ENCODE data around the gene TRPM2. TPM values are rescaled to one million over a fixed set of nuclear protein-coding genes. Genes with fewer than 3 reads are reported as not detected.
"Not testable (repeated sequence)": the region's sequence is repeated elsewhere in the genome, so short reads cannot be mapped to it uniquely, and the experiment has no call there.

Gene TRPM2
- total RNA-seq, 4 donors from 2014 or later = 0.40 to 6.9 (median 2.5) TPM

GRCh38 chr21:44400791-44401385, 47.5 kb downstream of the TRPM2 start:
- no peak for DNase-seq
- Histone ChIP-seq H3K27ac (no peak overlapping the region), H3K36me3 (no peaks in the 10 kb centered on the region), H3K9me3 (no peaks in the 10 kb centered on the region), H3K4me3 (no peak overlapping the region), H3K27me3 (peaks cover 0 to 8% (median 0%) of the 10 kb centered on the region in 4 donors), H3K4me1 (no peaks in the 10 kb centered on the region)
- 80% methylated on average over 2 of the region's 14 CpGs; no CpG with 5 or more reads in 1 of the 2 donors for WGBS, 2 donors
- intact Hi-C loops (cut with DNase I) = no loop called here
- TF ChIP-seq POLR2A (IDR thresholded peaks at IDR 0.05) = no peak
- TF ChIP-seq, protein P1, sequence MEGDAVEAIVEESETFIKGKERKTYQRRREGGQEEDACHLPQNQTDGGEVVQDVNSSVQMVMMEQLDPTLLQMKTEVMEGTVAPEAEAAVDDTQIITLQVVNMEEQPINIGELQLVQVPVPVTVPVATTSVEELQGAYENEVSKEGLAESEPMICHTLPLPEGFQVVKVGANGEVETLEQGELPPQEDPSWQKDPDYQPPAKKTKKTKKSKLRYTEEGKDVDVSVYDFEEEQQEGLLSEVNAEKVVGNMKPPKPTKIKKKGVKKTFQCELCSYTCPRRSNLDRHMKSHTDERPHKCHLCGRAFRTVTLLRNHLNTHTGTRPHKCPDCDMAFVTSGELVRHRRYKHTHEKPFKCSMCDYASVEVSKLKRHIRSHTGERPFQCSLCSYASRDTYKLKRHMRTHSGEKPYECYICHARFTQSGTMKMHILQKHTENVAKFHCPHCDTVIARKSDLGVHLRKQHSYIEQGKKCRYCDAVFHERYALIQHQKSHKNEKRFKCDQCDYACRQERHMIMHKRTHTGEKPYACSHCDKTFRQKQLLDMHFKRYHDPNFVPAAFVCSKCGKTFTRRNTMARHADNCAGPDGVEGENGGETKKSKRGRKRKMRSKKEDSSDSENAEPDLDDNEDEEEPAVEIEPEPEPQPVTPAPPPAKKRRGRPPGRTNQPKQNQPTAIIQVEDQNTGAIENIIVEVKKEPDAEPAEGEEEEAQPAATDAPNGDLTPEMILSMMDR (IDR thresholded peaks at IDR 0.05) = no peak

DNA sequence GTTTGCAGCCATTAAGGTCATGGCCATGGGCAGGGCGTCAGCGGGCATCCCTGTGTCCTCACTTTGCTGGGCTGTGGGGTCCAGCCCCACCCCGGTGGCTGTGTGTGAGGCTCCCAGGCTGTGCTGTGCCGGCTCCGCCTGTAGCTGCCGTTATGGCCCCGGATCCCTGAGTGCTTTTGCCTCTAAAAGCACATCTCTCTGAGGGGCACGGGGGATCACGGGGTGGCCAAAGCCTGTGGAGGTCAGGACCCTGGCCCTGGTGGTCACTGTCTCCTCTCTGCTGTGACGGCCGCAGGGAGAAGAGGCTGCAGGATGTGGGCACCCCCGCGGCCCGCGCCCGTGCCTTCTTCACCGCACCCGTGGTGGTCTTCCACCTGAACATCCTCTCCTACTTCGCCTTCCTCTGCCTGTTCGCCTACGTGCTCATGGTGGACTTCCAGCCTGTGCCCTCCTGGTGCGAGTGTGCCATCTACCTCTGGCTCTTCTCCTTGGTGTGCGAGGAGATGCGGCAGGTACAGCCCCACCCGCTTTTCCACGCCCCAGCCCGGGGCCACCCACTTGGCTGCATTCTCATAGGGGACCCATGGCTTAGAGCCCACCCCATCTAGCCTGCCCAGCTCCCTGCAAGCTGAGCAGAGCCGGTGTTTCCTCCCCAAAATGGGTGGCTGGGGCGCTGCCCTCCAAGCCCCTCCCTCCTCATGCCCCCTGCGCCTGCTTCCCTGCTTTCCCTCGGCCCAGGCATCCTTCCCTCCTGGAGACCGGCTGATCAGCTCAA, 48.2 kb downstream of the TRPM2 start:
- no peak overlapping the region for H3K27ac ChIP-seq
- H3K27me3 ChIP-seq = peaks cover 0 to 8% (median 0%) of the 10 kb centered on the region in 4 donors
- intact Hi-C loops (cut with DNase I) = no loop called here
- H3K4me1 ChIP-seq = no peaks in the 10 kb centered on the region
- TF ChIP-seq, protein P1 (IDR thresholded peaks at IDR 0.05) = no peak
- TF ChIP-seq POLR2A (IDR thresholded peaks at IDR 0.05) = no peak
- no peak overlapping the region for H3K4me3 ChIP-seq
- H3K36me3 ChIP-seq = no peaks in the 10 kb centered on the region
- DNase-seq = no peak
- no peaks in the 10 kb centered on the region for H3K9me3 ChIP-seq
- WGBS, 2 donors = 74 to 79% methylated on average over 18 to 21 of the region's 32 CpGs

DNA sequence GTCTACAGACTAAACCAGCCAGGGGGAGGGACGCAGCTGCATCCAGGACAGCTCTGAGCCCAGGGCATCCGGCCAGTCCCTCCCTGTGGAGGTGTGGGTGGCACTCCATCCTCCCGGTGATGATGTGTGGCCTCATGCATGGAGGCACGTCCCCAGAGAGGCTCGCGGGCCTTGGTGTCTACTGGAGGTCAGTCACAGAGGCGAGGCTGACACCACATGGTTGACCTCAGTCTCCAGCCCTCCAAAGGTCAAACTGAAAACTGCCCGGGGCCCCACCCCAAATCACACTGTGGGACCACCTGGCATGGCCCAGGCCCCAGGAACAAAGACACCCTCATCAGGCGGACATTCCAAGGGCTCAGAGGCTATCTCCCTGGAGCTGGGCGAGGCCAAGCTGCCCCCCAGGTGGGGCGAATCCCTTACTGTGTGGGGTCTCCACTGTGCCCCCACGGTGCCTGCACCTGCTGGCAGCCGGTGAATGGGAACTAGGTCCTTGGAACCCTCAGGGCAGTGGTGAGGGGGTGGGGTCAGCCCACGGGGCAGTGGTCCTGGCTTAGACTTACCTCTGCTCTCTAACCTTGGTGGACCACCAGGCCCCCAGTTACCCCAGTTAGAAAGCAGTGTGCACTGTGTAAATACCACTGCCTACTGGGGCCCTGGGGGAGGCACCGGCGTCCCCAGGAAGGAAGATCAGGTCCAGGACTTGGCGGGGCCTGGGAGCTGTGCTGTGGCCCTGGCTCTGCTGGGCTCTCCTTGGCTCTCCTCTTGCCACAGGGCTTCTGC, 49.1 kb downstream of the TRPM2 start:
- no peaks in the 10 kb centered on the region for H3K9me3 ChIP-seq
- intact Hi-C loops (cut with DNase I) = no loop called here
- no peaks in the 10 kb centered on the region for H3K4me1 ChIP-seq
- peaks cover 0 to 8% (median 0%) of the 10 kb centered on the region in 4 donors for H3K27me3 ChIP-seq
- H3K27ac ChIP-seq = no peak overlapping the region
- H3K36me3 ChIP-seq = no peaks in the 10 kb centered on the region
- H3K4me3 ChIP-seq = no peak overlapping the region
- TF ChIP-seq, protein P1 (IDR thresholded peaks at IDR 0.05) = no peak
- TF ChIP-seq POLR2A (IDR thresholded peaks at IDR 0.05) = no peak
- WGBS, 2 donors = 100% methylated on average over 2 of the region's 17 CpGs; no CpG with 5 or more reads in 1 of the 2 donors
- DNase-seq = no peak

- 50 to 90% methylated on average over 1 to 3 of the region's 3 CpGs for WGBS, 2 donors
- peaks cover 0 to 8% (median 0%) of the 10 kb centered on the region in 4 donors for H3K27me3 ChIP-seq
- no peak overlapping the region for H3K27ac ChIP-seq
- H3K9me3 ChIP-seq = no peaks in the 10 kb centered on the region
- intact Hi-C loops (cut with DNase I) = no loop called here
- no peaks in the 10 kb centered on the region for H3K36me3 ChIP-seq
- no peak for TF ChIP-seq POLR2A (IDR thresholded peaks at IDR 0.05)
- TF ChIP-seq, protein P1 (IDR thresholded peaks at IDR 0.05) = no peak
- H3K4me3 ChIP-seq = no peak overlapping the region
- DNase-seq = no peak
- H3K4me1 ChIP-seq = no peaks in the 10 kb centered on the region
Measured at GRCh38 chr21:44403106-44404020, 49.9 kb downstream of the TRPM2 start.

DNA sequence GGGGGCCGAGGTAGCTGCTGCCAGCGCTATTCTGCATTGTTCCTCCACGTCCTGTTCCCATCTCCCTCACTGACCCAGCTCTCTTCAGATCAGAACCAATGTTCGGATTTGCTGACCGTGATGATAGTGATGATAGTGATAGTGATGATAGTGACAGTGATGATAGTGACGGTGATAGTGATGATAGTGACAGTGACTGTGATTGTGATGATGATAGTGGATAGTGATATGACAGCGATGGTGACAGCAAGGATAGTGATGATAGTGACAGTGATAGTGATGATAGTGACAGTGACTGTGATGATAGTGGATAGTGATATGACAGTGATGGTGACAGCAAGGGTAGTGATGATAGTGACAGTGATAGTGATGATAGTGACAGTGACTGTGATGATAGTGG, 51.1 kb downstream of the TRPM2 start:
- intact Hi-C loops (cut with DNase I); H3K36me3 ChIP-seq; H3K4me1 ChIP-seq; H3K27ac ChIP-seq; H3K27me3 ChIP-seq; DNase-seq; H3K4me3 ChIP-seq; H3K9me3 ChIP-seq: not testable (repeated sequence)
- WGBS, 2 donors = 88 to 89% methylated on average over 7 of the region's 7 CpGs

All from esophagus squamous epithelium (tissue), 5 donors.